ENCODE measurements around the gene CTAGE4.
"Not testable (repeated sequence)": the region's sequence is repeated elsewhere in the genome, so short reads cannot be mapped to it uniquely, and the experiment has no call there.

DNA sequence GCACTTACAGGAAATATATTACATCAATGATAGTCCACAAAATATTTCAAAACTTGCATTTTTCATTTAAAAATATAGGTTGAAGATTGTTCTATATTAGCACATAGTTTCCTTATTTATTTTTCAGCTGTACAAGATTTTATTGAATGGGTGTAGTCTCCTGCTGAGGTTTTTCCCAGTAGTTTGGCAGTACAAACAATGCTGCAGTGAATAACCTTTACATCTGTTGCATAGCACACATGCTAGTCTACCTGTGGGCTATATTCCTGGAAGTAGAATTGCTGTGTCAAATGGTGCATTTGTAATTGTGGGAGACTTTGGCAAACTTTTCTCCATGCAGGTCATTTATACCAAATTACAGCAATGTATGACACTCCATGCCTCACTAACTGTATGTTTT is 37.3 kb downstream of the CTAGE4 start:
- TF ChIP-seq CTCF (IDR thresholded peaks at IDR 0.05; ENCODE audit: extremely low read depth in 1 of 2, insufficient read depth in 1 of 2, low read depth in 1 of 2, low read length in 2 of 2); POLR2A (IDR thresholded peaks at IDR 0.05; ENCODE audit: low read depth, low read length); JUN (IDR thresholded peaks at IDR 0.05; ENCODE audit: borderline replicate concordance, insufficient read depth, insufficient read length, low read depth); EZH2 (IDR thresholded peaks at IDR 0.05; ENCODE audit: borderline replicate concordance, low read depth, low read length, severe bottlenecking); POLR2AphosphoS5 (IDR thresholded peaks at IDR 0.05; ENCODE audit: insufficient read depth, low read depth, low read length); MYC (IDR thresholded peaks at IDR 0.05; ENCODE audit: low read depth, low read length): not testable (repeated sequence)

Data from endothelial cell of umbilical vein (primary cell).